ENCODE results near the gene MAP3K5.

DNA sequence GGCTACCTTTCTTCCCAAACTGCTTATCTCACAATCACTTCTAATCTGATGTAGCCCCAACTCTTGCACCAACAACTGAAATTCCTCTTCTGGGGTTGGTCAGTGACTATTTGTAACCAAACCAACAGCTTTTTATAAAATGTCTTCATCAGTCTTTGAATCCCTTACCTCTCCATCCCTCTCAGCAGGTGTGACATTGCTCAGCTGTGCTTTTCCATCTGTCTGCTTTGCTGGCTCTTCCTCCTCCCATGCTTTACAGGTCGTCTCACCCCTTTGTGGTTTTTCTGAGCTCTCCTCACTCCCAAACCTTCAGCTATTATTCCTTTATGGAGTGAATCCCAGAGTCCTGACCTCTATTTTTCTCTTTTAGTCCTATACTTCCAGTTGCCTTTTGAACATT, 248.0 kb downstream of the MAP3K5 start:
- TF ChIP-seq, protein P1, sequence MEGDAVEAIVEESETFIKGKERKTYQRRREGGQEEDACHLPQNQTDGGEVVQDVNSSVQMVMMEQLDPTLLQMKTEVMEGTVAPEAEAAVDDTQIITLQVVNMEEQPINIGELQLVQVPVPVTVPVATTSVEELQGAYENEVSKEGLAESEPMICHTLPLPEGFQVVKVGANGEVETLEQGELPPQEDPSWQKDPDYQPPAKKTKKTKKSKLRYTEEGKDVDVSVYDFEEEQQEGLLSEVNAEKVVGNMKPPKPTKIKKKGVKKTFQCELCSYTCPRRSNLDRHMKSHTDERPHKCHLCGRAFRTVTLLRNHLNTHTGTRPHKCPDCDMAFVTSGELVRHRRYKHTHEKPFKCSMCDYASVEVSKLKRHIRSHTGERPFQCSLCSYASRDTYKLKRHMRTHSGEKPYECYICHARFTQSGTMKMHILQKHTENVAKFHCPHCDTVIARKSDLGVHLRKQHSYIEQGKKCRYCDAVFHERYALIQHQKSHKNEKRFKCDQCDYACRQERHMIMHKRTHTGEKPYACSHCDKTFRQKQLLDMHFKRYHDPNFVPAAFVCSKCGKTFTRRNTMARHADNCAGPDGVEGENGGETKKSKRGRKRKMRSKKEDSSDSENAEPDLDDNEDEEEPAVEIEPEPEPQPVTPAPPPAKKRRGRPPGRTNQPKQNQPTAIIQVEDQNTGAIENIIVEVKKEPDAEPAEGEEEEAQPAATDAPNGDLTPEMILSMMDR (IDR thresholded peaks at IDR 0.05) = no peak
- no peak for TF ChIP-seq POLR2A (IDR thresholded peaks at IDR 0.05)

Measured in adrenal gland (tissue), 5 donors.